Smooth muscle cell (in vitro differentiated cells): ENCODE measurements around the gene GPD1L. TPM values are rescaled to one million over a fixed set of nuclear protein-coding genes. Genes with fewer than 3 reads are reported as not detected.

ENCODE experiments used
- DNase-seq: peaks from one replicate; lab custom pipeline; 2025; ENCODE audit not compliant: unreplicated experiment; lab: John Stamatoyannopoulos, UW
- H2AFZ ChIP-seq: fragments of 200-600 bp; sonication (generic); 2 replicates; pipeline ENCODE4 v1.6.0; 2016; ENCODE audit warnings: antibody characterized with exemption, low read depth, mild to moderate bottlenecking
- H3F3A ChIP-seq: fragments of 200-600 bp; sonication (generic); 2 replicates; pipeline ENCODE4 v1.6.0; 2017; ENCODE audit warnings: antibody characterized with exemption, low read depth
- H3K27ac ChIP-seq: fragments of 200-600 bp; sonication (generic); 2 replicates; pipeline ENCODE4 v1.5.1; 2016; ENCODE audit warnings: low read depth, mild to moderate bottlenecking
- H3K27me3 ChIP-seq: fragments of 200-600 bp; sonication (generic); 2 replicates; pipeline ENCODE4 v1.6.1; 2016; ENCODE audit warnings: low read depth, mild to moderate bottlenecking
- H3K36me3 ChIP-seq: fragments of 200-600 bp; sonication (generic); 2 replicates; pipeline ENCODE4 v1.5.1; 2016; ENCODE audit warnings: low read depth
- H3K4me1 ChIP-seq: fragments of 200-600 bp; sonication (generic); 2 replicates; pipeline ENCODE4 v1.5.1; 2016; ENCODE audit warnings: low read depth
- H3K4me2 ChIP-seq: fragments of 200-600 bp; sonication (generic); 2 replicates; pipeline ENCODE4 v1.6.0; 2016; ENCODE audit warnings: mild to moderate bottlenecking
- H3K4me3 ChIP-seq: fragments of 200-600 bp; sonication (generic); 2 replicates; pipeline ENCODE4 v1.5.1; 2016; ENCODE audit warnings: mild to moderate bottlenecking
- H3K79me2 ChIP-seq: fragments of 200-600 bp; sonication (generic); 2 replicates; pipeline ENCODE4 v1.6.0; 2016; ENCODE audit warnings: low read depth, mild to moderate bottlenecking
- H3K9ac ChIP-seq: fragments of 200-600 bp; sonication (generic); 2 replicates; pipeline ENCODE4 v1.6.0; 2016; ENCODE audit warnings: low read depth
- H3K9me3 ChIP-seq: fragments of 200-600 bp; sonication (generic); replicated peaks from 2 replicates; pipeline ENCODE4 v1.5.1; 2016; ENCODE audit warnings: low read depth
- H4K20me1 ChIP-seq: fragments of 200-600 bp; sonication (generic); 2 replicates; pipeline ENCODE4 v1.6.0; 2016; ENCODE audit warnings: low read depth
- WGBS: methylation state at CpG from one replicate; pipeline ENCODE4 v1.1.7; 2016; ENCODE audit warnings: low lambda C conversion rate; 5-methylcytosine and 5-hydroxymethylcytosine counted together
- polyA plus RNA-seq: library from polyadenylated mRNA; unstranded; fragments of >200 nt; fragmentation: Nextera tagmentation; extraction: Ambion mirVana; gene quantifications from 2 replicates; pipeline ENCODE4 v1.2.1, GENCODE V29; 2016
- total RNA-seq: library from RNA; depleted of rRNA; stranded (reverse); fragments of >200 nt; gene quantifications from 2 replicates; pipeline ENCODE4 v1.2.3, GENCODE V29; 2014
- TF ChIP-seq, protein P1 (sequence below): fragments of 200-600 bp; sonication (generic); IDR thresholded peaks from 2 replicates; pipeline ENCODE4 v1.5.1; 2017; ENCODE audit warnings: borderline replicate concordance, mild to moderate bottlenecking, antibody characterized with exemption; ENCODE audit not compliant: insufficient read depth, poor library complexity, severe bottlenecking

GPD1L gene
- total and polyA plus RNA-seq, 2 experiments from 2014 or later, result 3.6 to 8.2 TPM

- WGBS, result 85% methylated on average over 8 of the region's 8 CpGs
- Histone ChIP-seq H3K9me3 (no peaks in the 10 kb centered on the region), H3K27ac (no peak overlapping the region), H3K9ac (no peak overlapping the region), H3K79me2 (no peaks in the 10 kb centered on the region), H2AFZ (no peak overlapping the region), H3K4me3 (no peak overlapping the region), H3K27me3 (no peaks in the 10 kb centered on the region), H4K20me1 (no peaks in the 10 kb centered on the region), H3F3A (no peaks in the 10 kb centered on the region), H3K4me1 (no peaks in the 10 kb centered on the region), H3K36me3 (no peaks in the 10 kb centered on the region), H3K4me2 (no peak overlapping the region)
- DNase-seq, result no peak
- TF ChIP-seq, protein P1, sequence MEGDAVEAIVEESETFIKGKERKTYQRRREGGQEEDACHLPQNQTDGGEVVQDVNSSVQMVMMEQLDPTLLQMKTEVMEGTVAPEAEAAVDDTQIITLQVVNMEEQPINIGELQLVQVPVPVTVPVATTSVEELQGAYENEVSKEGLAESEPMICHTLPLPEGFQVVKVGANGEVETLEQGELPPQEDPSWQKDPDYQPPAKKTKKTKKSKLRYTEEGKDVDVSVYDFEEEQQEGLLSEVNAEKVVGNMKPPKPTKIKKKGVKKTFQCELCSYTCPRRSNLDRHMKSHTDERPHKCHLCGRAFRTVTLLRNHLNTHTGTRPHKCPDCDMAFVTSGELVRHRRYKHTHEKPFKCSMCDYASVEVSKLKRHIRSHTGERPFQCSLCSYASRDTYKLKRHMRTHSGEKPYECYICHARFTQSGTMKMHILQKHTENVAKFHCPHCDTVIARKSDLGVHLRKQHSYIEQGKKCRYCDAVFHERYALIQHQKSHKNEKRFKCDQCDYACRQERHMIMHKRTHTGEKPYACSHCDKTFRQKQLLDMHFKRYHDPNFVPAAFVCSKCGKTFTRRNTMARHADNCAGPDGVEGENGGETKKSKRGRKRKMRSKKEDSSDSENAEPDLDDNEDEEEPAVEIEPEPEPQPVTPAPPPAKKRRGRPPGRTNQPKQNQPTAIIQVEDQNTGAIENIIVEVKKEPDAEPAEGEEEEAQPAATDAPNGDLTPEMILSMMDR, result no peak
These were observed 32.2 kb downstream of the GPD1L start for GRCh38 chr3:32138545-32139104.

GRCh38 chr3:32140943-32141342, 34.5 kb downstream of the GPD1L start:
- H3K4me2 ChIP-seq, result no peak overlapping the region
- no peak overlapping the region for H2AFZ ChIP-seq
- no peak for DNase-seq
- TF ChIP-seq, protein P1, result no peak
- H3K4me1 ChIP-seq, result no peaks in the 10 kb centered on the region
- no peak overlapping the region for H3K27ac ChIP-seq
- peaks cover 9% of the 10 kb centered on the region for H3F3A ChIP-seq
- no peak overlapping the region for H3K9ac ChIP-seq
- 88% methylated on average over 5 of the region's 5 CpGs for WGBS
- H4K20me1 ChIP-seq, result no peaks in the 10 kb centered on the region
- H3K79me2 ChIP-seq, result no peaks in the 10 kb centered on the region
- H3K36me3 ChIP-seq, result no peaks in the 10 kb centered on the region
- no peak overlapping the region for H3K4me3 ChIP-seq
- no peaks in the 10 kb centered on the region for H3K9me3 ChIP-seq
- H3K27me3 ChIP-seq, result no peaks in the 10 kb centered on the region

GRCh38 chr3:32143849-32144757, 37.7 kb downstream of the GPD1L start:
- no peaks in the 10 kb centered on the region for H3K36me3 ChIP-seq
- no peak overlapping the region for H3K9ac ChIP-seq
- H3K27ac ChIP-seq, result peak overlapping the region; percentile 74
- H3F3A ChIP-seq, result peaks cover 15% of the 10 kb centered on the region
- no peaks in the 10 kb centered on the region for H4K20me1 ChIP-seq
- peak; percentile 9 for DNase-seq
- no peaks in the 10 kb centered on the region for H3K79me2 ChIP-seq
- H2AFZ ChIP-seq, result no peak overlapping the region
- H3K4me3 ChIP-seq, result no peak overlapping the region
- TF ChIP-seq, protein P1, result peak; percentile 81
- H3K4me2 ChIP-seq, result peak overlapping the region; percentile 3
- H3K4me1 ChIP-seq, result peaks cover 8% of the 10 kb centered on the region
- no peaks in the 10 kb centered on the region for H3K27me3 ChIP-seq
- H3K9me3 ChIP-seq, result no peaks in the 10 kb centered on the region
- WGBS, result 42% methylated on average over 11 of the region's 11 CpGs
